Measurements from ENCODE around the gene UBE2L5.

Gene UBE2L5

DNA sequence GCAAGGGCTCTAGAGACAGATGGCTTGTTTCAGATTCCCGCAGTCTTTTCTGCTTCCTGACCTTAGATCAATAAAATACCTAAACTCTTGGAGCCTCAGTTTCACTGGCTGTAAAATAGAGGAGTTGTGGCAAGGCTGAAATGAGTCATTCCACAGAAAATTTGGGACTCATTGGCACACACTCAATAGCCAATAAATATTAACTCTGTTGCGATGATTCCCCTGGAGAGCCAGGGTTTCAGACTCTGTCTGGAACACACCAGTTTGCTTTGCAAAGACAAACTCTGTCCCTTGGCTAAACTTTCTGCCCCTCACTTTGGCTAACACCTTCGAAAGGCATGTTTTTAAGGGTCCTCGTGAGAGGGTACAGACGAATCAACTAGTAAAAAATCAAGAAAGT, 18.1 kb upstream of the UBE2L5 start:
- no peak for DNase-seq (ENCODE audit: low spot score)

- no peak for DNase-seq (ENCODE audit: low spot score)
Observed at GRCh38 chr13:30406779-30407416, 15.4 kb upstream of the UBE2L5 start.

DNA sequence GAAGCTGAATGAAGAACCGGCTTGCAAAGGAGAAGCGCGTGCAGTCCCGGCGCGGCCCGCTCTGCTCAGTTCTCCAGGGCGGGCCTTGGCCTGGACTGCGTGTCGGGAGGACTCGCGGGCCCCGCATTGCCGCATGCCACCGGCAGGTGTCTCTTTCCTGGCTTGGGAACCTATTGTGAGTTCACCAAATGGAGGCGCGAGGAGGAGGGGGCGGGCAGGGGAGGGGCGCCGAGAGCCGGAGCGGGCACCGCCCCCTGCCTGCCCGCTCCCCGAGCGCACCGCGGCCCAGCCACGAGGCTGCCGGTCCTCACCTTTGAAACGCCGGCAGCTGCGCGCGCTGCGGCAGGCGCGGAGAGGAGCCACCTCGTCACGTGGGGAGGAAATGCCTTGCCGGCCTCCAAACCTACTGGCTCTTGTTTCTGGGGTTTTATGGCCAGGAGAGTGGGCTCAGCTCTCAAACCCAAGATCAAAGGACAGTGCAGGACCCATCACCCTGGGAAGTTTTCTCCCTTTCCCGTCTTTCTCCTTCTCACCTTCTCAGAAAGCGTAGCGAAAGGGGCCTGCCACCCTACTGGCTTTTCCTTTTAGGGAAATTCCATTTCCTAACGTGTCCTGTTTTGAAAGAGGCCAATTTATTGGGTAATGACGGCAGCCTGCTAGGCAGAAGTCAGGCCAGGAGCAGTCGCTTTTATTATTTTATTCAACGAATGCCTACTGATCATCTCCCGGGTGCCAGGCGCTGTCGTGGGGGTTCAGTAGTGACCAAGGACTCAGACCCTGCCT, 13.8 kb upstream of the UBE2L5 start:
- DNase-seq (ENCODE audit: low spot score): peak; percentile 88

DNA sequence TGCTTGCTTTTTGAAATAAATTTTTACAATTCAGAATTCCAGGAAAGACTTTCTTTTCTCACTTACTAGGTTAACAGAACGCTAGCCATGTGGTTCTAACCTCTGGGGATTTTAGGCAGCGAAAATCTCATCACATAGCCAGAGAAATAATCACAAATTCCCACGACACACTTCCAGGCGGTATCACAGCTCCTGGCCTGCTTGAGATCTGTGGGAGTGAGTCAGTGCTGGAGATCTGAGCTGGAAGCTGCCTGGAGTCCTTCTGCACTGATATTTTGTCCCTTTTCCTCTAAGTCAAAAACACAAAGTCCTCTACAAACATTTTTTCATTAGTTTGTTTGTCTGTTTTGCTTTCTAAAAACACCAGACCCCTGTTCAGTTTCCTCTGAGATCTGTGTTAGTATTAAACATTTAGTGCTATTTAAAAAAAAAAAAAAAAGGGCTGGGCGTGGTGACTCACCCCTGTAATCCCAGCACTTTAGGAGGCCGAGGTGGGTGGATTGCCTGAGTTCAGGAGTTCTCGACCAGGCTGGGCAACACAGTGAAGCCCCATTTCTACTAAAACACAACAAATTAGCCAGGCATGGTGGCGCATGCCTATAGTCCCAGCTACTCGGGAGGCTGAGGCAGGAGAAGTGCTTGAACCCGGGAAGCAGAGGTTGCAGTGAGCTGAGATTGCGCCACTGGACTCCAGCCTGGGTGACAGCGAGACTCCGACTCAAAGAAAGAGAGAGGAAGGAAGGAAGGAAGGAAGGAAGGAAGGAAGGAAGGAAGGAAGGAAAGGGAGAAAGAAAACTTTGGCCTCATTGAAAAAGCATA, 12.2 kb upstream of the UBE2L5 start:
- DNase-seq (ENCODE audit: low spot score): no peak

GRCh38 chr13:30410705-30411125, 11.6 kb upstream of the UBE2L5 start:
- DNase-seq (ENCODE audit: low spot score): no peak

DNA sequence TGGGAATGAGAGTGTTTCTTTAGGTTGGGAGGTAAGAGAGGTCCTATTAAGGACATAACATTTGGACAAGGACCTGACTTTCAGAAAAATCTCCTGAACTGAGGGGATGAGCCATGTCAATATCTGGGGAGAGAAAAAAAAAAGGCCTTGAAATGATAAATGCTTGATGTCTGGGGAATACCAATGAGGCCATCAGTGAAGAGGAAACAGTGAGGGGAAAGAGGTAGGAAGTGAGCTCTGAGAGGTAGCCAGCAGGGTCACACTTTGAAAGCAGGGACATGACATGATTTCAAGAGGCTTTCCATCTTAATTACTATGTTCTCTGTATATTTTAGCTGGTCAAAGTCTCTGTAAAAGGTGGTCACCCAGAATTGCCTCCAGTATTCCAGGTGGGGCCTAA, 9.9 kb upstream of the UBE2L5 start:
- DNase-seq (ENCODE audit: low spot score): no peak

GRCh38 chr13:30413842-30414241, 8.5 kb upstream of the UBE2L5 start:
- no peak for DNase-seq (ENCODE audit: low spot score)

DNA sequence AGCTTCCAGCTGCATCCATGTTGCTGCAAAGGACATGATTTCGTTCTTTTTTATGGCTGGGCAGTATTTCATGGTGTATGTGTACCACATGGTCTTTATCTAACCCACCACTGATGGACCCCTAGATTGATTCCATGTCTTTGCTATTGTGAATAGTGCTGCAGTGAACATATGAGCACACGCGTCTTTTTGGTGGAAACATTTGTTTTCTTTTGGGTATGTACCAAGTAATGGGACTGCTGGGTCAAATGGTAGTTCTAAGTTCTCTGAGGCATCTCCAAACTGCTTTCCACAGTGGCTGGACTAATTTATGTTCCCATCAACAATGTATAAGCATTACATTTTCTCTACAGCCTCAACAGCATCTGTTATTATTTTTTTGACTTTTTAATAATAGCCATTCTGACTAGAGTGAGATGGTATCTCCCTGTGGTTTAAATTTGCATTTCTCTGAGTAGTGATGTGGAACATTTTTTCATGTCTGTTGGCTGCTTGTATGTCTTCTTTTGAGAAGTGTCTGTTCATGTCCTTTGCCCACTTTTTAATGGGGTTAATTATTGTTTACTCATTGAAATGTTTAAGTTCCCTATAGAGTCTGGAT, 6.8 kb upstream of the UBE2L5 start:
- DNase-seq (ENCODE audit: low spot score): no peak

DNA sequence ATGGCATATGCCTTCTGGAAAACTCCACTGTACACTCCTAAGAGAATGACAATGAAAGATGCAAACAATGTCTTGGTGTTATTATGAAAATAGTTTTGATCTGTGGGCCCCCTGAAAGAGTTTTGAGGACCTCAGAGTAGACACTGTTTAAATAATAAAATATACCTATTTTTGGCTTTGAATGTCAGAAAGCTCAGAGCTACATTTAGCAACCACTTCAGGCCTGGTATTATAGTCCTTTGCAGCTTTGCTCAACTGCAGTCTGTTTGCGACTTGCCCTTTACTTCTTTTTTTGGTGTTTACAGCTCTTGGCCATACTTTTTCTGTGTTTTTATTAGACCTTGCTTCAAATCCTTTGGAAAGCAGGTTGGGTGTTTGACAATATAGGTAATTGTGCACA, 5.8 kb upstream of the UBE2L5 start:
- no peak for DNase-seq (ENCODE audit: low spot score)

- DNase-seq (ENCODE audit: low spot score): no peak
Observed at GRCh38 chr13:30418075-30418716, 4.1 kb upstream of the UBE2L5 start.

DNA sequence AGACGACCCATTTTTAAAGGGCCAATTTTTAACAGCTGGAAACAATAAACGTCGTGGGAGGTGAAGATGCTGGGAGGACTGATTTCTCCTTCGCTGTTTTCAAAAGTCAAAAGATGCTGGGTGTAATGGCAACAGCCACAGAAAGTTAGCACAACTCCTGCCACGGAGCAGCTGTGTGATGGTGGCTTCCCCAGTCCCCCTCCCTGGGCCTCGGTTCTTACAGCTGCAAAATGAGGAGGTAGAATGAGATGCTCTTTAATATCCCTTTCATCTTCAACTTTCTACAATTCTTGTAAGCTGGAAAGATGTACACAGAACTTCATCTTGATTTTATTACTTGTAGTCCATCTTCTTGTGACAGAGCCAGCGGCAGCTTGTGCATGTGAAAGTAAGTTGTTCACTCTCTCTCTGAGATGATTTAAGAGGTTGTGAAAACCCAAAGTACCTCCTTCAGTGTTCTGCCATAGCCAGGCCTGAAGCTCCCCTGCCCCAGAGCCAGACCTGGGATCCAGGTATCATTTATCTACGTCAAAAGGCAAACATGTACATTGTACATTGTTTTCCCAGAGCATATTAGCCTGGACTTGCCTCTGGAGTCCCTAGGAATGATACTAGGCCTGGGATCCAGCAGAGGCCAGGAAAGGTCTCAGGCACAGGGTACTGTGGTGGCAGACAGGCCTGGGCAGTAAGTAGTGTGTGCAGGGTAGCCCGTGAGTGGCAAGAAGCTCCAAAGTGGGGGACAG, 3.4 kb upstream of the UBE2L5 start:
- DNase-seq (ENCODE audit: low spot score): no peak

DNA sequence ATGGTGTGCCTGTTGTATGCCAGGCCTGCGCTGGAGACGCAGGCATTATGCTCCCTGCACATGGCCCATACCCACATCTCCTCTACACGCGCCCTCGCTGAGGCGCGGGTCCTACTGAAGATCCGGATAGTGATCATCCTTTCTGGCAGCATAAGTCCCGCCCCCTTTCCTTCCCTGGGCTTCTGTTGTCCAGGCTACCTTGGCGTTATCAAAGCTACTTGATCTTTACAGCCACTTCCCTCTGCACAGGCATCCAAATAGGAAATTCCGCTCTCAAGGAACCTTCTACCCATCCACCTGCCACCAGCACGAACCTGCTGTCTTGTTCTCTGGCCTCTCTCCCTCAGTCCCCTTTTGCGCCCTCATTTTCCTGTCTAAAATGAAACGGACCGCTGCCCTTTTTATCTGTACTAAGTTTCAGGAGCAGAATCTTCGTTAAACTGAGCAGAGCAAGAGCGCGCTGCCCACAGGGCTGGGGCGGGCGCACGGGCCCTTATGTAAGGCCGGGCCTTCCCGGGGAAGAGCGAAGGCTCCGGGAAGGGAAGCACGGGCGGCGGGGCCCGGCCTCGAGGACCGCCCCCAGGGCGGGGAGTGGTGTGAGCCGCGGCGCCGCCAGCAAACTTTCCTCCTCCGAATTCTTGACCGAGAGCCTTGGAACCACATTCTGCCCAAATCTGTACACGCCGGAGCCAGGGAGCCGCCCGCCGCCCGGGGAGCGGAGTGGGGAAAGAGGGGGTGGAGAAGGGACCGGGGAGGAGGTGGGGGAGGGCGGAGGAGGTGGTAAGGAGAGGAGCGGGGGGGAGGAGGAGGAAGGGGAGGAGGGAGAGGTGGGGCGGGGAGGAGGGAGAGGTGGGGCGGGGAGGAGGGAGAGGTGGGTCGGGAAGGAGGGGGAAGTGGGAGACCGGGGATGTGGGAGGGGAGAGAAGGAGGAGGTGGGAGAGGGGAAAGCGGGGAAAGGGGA, 920 bp upstream of the UBE2L5 start:
- peak; percentile 74 for DNase-seq (ENCODE audit: low spot score)

DNA sequence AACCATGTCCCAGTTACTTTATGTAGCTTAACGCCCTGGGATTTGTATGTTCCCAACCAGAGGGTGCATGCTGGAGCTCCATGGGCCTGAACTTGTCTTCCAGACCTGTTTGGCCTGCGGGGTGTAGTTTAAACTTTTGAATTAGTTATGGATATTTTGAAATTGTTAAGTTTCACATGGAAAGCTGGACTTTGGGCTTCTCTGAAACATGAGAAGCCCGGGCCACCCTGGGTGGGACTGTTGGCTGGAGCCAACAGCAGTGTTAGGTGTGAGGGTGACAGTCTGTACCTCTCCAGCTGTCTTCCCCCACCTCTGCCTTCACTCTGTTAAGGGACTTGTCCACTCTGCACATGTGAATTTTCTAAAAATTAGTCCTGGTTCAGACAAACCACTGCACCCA, 1.6 kb downstream of the UBE2L5 start:
- DNase-seq (ENCODE audit: low spot score): no peak

- DNase-seq (ENCODE audit: low spot score): no peak
Observed at GRCh38 chr13:30429235-30429634, 6.9 kb downstream of the UBE2L5 start.

DNA sequence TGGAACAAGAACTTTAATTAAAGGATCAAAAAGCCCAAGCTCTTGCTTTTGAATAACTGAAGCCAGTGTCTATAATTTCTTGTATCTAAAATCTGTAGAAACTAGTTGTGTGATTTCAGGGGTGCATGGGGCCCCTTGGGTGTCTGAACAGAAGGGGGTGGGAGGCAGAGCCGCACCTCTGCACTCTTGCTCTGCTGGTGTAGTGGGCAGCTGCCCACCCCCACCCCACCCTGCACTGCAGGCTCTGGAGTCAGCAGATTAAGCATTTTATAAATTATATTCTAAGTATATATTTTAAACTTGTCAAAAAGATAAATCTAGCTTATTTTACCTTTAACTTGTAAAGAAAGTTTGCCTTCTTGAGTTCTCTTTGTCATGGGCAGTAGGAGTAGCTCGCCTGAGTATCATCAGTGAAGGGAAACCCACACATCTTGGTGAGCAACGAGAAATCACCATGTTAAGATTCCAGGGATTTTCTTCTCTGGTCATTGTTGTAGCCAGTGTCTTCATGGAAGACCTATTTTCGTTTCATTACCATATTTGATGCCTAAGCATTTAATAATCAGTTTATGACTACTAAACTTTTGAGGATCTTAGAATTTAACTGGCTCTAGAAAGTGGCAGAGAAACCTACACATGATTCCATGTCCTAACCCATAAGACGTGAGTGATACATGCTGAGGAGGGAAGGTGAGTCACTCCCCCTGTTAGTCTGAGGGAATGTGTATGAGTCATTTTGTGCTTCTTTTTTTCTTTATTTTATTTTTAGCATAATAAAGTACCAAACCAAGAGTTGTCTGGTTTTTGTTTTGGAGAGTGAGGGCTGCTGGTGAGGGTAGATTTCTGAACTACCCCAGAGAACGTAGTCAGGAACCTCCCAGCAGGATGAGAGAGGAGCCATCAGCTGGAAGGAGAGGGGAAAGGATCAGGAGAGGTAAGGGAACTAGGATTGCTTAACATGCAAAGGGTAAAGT, 7.7 kb downstream of the UBE2L5 start:
- no peak for DNase-seq (ENCODE audit: low spot score)

GRCh38 chr13:30431269-30431940, 9.1 kb downstream of the UBE2L5 start:
- DNase-seq (ENCODE audit: low spot score): no peak

GRCh38 chr13:30435911-30436451, 13.7 kb downstream of the UBE2L5 start:
- DNase-seq (ENCODE audit: low spot score): no peak

GRCh38 chr13:30437177-30437576, 14.9 kb downstream of the UBE2L5 start:
- no peak for DNase-seq (ENCODE audit: low spot score)

Measured in SK-N-DZ (cell line).